Left colon (tissue), 2 donors: ENCODE results near the gene SLC1A6. TPM values are rescaled to one million over a fixed set of nuclear protein-coding genes. Genes with fewer than 3 reads are reported as not detected.
A peak's percentile ranks its signal among the peaks of the same experiment; 100 is the strongest.
"Not testable (repeated sequence)": the region's sequence is repeated elsewhere in the genome, so short reads cannot be mapped to it uniquely, and the experiment has no call there.

ENCODE experiments used
- ATAC-seq: fragments of 200-7000 bp; cut with Tn5 transposase; one replicate; pipeline ENCODE4 v1.9.1; 2020; ENCODE audit warnings: mild to moderate bottlenecking, moderate library complexity
- DNase-seq, 2 donors: peaks; one replicate each; pipeline ENCODE4 v3.0.0-alpha.2; 2020
- intact Hi-C, 2 donors: fragments of 100-400 bp; cut with DNase I in 1 of 2; cut with micrococcal nuclease in 1 of 2; formaldehyde crosslinking; loops; one replicate each; pipeline versions ENCODE4 v1.11.2 to v1.14.0; 2022; cut with DNase I, micrococcal nuclease
- long read RNA-seq: library from polyadenylated mRNA; unstranded; transcript quantifications from one replicate; pipeline ENCODE4 v2.0.0, GENCODE V29; 2021
- total RNA-seq, 2 donors: library from RNA; stranded (reverse); fragmentation: NEBNext Ultra II Directional; extraction: Animal tissue kit (Norgen Biotek cat#: 25700); gene quantifications; one replicate each; pipeline ENCODE4 v1.2.1, GENCODE V29; 2021
- donor health status: DM: no; HTN: no; CAD: no.
- donor health status: DM: yes; HTN: yes; CAD: no.

SLC1A6 gene
- total RNA-seq, result not detected
- long read RNA-seq, partial matches to known transcripts, result 0 of 1 reads
- long read RNA-seq, other reads (novel, unspliced or antisense), result 1 of 1 reads

DNA sequence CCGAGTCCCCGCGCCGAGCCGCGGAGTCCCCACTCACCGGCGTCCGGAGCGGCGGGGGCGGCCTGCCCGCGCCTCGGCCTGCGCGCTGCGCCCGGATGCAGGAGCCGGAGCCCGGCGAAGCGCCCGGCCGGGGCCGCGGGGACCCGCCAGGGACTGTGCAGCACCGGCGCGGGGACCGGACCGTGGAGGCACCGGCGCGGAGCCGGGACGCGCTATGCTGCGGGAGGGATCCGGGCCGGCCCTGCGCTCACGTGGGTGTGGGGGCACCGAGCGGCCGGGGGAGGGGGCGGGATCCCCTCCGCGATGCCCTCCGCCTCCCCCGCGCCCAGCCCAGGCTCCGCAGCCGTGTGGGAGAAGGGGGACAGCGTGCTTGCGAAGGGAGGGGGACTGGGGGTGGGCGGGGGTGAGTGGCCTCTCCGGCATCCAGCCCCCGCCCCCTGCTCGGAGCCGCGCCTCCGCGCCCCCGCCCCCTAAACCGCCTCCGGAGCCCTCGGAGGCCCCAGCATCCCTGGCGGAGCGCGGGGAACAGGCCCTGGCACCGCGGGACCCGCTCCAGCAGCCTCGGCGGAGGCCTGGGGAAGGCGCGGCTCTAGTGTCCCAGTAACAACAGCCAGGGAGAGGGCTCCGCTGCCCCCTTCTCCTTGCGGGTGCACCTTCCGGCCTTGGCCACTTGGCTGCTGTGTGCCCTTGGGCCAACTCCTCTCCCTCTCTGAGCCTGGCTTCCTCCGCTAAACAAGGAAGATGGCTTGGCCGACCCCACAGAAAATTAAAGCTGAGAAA is at the start of gene SLC1A6:
SLC1A6 (minus strand) TSS at position 389 of the 780 bp plus-strand sequence. CDS start 6,954 bp downstream, outside the sequence.
- intact Hi-C loops, result no loop called here
- ATAC-seq (no peak), DNase-seq (no peak)

DNA sequence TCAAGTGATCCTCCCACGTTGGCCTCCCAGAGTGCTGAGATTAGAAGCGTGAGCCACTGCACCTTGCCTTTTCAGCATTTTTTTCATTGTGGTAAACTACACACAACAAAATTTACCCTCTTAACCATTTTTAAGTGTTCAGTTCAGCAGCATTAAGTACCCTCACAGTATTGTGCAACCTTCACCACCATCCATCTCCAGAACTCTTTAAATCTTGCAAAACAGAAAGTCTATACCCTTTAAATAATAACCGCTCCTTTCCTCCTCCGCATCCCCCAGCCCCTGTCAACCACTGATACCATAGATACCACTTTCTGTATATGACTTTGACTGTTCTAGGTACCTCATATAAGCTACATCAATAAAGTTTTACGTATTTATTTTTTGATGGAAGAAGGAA is 48.8 kb upstream of the SLC1A6 start:
- intact Hi-C loops, result no loop called here
- ATAC-seq, result no peak
- no peak for DNase-seq

DNA sequence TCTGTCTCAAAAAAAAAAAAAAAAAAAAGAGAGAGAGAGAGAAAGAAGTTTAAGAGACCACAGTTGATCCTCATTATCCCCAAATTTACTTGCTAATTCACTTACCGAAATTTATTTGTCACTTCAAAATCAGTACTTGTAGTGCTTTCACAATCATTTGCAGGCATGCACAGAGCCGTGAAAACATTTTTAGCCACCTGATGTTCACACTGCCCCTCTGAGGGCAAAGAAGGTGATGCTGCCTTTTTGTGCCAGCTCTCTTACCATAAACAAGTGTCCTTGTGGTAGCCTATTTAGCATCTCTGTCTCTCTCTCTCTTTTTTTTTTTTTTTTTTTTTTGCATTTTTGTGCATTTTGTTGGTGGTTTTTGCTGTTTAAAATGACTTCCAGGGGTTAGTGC is 45.6 kb upstream of the SLC1A6 start:
- no peak for DNase-seq
- intact Hi-C loops, result no loop called here
- ATAC-seq, result no peak

DNA sequence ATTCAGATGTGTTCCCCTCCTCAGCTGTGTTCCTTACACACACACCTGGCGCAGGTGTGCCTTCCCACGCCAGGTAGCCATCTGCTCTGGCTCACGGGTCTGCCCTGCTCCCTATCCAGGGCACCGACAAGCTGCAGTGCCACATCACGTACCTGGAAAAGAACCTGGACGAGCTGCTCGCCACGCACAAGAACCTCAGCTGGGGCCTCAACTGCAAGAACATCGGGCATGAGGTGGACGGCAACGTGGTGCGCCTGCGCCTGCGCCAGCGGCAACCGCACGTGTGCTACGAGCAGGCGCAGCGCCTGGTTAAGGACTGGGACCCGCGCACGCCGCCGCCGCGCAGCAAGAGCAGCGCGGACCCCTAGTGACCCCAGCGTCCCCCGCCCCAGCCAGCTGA is 43.1 kb upstream of the SLC1A6 start:
- intact Hi-C loops, result no loop called here
- ATAC-seq, result no peak
- no peak for DNase-seq

DNA sequence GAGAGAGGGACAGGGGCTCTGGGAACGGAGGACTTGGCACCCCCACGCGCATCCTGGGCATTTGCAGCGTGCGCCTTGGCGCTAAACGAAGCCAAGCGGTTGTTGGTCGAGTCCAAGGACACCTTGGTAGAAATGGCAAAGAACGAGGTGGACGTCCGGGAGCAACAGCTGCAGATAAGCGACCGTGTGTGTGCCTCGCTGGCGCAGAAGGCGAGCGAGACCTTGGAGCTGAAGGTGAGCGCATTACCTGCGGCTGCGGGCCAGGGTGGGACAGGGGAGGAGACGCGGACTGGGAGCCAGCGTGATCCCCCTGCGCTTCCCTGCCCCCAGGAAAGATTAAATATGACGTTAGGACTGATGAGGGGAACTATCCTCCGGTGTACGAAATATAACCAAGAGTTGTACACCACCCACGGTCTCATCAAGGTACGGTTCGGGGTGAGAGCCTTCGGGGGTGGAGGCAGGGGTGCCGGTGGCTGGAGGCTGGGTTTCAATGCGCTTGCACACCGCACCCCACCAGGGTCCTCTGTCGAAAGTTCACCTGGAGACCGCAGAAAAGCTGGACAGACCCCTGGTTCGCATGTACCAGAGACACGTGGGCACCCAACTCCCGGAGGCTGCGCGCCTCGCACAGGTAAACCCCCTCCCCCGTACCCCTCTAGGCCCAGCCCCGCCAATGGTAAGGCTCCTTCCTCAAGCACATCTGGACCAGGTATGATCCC is 41.8 kb upstream of the SLC1A6 start:
- DNase-seq (no peak), ATAC-seq (no peak)
- intact Hi-C loops, result no loop called here

DNA sequence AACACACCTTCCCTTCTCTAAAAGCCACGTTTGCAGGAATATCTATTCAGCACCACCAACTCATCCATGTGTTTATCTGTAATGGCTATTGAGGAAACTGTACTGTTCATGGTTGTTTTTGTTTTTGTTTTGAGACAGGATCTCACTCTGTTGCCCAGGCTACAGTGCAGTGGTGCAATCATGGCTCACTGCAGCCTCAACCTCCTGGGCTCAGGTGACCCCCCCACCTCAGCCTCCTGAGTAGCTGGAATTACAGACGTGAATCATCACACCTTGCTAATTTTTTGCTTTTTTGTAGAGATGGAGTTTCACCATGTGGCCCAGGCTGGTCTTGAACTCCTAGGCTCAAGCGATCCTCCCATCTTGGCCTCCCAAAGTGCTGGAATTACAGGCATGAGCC is 39.2 kb upstream of the SLC1A6 start:
- DNase-seq, ATAC-seq, intact Hi-C loops: not testable (repeated sequence)

DNA sequence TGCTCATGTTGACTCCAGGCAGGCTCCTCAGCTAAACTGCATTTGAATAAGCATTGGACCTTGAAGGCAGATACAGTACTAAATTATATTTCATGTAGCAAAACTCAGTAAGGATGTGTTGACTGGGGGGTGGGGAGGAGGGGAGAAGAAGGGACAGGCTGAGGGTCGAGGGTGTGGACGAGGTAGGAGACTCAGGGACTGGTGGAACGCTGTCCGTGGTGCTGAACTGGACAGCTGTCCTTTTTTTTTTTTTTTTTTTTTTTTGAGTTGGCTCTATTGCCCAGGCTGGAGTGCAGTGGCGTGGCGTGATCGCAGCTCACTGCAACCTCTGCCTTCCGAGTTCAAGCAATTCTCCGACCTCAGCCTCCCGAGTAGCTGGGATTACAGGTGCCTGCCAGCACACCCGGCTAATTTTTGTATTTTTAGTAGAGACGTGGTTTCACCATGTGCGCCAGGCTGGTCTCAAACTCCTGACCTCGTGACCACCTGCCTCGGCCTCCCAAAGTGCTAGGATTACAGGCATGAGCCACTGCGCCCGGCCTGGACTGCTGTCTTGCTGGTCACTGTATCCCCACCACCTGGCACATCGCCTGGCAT is 36.4 kb upstream of the SLC1A6 start:
- intact Hi-C loops, result no loop called here
- no peak for ATAC-seq
- DNase-seq, result peak in 1 of 2 donors; percentile 27

DNA sequence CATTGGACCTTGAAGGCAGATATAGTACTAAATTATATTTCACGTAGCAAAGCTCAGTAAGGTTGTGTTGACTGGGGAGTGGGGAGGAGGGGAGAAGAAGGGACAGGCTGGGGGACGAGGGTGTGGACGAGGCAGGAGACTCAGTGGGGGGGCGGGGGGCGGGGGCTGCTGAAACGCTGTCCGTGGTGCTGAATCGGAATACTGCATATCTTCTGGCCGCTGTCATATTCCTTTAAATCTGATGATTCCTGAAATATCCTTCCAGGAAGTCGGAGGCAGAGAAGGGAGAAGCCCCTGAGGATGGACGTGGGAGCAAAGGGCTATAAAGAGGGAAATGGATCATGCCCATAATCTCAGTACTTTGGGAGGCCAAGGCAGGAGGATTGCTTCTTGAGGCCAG is 34.9 kb upstream of the SLC1A6 start:
- intact Hi-C loops, result no loop called here
- DNase-seq, result no peak
- no peak for ATAC-seq

DNA sequence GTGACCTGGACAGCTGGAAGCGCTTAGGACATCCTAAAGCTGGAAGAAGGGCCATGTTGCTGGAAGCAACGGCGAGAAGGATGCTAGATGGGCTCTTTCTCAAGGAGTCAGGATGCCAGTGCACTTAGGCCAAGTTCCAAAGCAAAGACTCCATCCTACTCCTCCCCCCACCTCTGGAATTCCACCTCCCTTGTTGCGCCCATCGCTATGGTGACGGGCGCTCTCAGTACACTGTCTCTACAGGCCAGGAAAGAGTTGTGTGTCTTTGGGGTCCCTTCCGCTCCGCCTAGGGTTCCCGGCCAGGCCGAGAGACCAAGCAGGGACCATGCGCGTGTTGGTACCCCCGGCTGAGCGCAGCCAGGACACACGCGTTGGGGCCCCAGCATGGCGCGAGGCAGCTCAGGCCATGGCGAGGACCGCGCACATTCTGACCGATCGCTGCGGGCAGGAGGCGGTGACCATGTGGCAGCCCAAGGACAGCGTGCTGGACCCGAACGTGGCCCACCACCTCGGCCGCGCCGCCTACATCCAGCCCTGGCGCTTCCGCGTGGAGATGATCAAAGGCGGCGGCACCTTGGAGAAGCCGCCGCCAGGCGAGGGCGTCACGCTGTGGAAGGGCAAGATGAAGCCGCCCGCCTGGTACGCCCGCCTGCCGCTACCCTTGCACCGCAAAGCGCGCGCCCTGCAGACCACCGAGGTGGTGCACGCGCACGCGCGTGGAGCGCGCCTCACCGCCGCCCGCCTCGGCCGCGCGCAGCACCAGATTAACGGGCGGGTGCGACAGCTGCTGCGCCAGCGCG is 31.0 kb upstream of the SLC1A6 start:
- intact Hi-C loops, result no loop called here
- DNase-seq (no peak), ATAC-seq (no peak)

DNA sequence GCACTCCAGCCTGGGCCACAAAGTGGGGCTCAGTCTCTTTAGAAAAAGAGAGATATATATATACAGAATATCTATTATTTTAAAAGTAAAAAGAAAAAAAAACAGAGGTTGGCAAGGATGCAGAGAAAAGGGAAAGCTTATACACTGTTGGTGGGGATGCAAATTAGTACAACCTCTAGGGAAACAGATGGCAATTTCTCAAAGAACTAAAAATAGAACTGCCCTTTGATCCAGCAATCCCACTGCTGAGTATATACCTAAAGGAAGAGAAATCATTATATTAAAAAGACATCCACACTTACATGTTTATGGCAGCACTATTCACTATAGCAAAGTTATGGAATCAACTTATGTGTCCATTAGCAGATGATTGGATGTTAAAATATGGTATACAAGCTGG is 28.6 kb upstream of the SLC1A6 start:
- intact Hi-C loops, result no loop called here
- no peak for ATAC-seq

DNA sequence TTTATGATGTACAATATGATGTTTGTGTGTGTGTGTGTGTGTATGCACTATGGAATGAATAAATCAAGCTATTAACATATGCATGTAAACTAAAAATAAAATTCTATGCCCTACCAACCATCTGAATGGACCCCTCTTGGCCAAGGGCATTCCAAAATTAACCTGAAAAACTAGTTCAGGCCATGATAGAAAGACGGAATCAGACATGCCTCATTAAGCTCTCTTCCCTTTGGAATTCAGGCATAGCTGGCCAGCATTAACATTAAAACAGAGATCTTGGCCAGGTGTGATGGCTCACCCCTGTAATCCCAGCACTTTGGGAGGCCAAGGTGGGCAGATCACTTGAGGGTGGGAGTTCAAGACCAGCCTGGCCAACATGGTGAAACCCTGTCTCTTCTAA is 18.3 kb upstream of the SLC1A6 start:
- intact Hi-C loops, result no loop called here
- ATAC-seq (no peak), DNase-seq (no peak)

More for the DNA sequence above, 28.6 kb upstream of the SLC1A6 start:
- DNase-seq, result no peak

DNA sequence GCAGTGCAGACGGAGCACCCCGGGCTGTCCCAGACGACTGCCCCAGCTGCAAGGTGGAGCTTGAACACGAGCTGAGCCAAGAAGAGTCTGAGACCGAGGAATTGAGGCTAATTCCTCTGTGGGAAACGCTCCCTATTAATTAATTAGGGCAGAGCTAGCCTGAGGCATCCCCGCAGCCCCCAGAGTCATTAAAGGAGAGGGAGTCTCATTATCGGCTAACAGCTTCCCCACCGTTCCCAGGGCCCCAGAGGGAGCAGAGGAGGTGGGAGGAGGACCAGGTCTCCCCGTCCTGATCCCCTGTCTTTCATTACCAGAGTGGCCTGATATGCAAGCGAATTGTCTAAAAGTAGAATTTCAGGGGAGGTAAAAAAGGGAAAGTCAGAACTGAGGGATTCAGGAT is 13.1 kb upstream of the SLC1A6 start:
- DNase-seq, result no peak
- ATAC-seq, result no peak
- intact Hi-C loops, result no loop called here

DNA sequence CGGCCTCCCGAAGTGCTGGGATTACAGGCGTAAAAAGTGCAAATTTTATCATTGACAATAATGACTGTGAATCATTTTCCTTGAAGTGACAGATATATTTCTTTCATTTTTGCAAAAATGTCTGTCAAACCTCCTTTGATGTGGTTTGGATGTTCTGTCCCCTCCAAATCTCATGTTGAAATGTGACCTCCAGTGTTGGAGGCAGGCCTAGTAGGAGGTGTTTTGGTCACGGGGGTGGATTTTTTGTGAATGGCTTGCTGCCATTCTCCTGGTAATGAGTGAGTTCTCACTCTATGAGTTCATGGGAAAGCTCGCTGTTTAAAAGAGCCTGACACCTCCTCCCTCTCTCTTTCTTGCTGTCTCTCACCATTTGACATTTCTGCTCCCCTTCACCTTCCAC is 5.5 kb upstream of the SLC1A6 start:
- DNase-seq, result no peak
- intact Hi-C loops, result no loop called here
- ATAC-seq, result no peak

DNA sequence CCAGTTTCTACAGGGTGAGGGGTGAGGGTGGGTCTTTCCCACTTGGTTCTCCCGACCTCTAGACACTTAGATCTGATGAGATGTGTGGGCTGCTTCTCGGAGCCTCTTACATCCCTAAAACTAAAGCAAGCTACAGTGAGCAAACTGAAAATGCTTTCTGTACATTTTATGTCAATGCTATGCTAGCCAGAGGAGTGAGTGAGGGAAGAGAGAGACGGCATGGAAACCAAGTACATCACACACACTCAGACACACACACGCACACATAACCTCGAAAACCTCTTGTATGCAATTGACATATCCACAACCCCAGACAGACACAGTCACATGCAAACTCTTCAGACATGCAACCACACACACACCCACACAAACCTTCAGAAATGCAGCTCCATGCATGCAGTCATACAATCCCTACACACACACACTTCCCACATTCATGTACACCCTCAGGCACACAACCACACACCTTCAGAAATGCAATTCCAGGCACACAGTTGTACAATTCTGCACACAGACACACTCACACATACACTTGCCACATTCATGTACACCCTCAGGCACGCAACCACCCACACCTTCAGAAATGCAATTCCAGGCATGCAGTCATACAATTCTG is 1.4 kb downstream of the SLC1A6 start:
- ATAC-seq (no peak), DNase-seq (no peak)
- intact Hi-C loops, result no loop called here

DNA sequence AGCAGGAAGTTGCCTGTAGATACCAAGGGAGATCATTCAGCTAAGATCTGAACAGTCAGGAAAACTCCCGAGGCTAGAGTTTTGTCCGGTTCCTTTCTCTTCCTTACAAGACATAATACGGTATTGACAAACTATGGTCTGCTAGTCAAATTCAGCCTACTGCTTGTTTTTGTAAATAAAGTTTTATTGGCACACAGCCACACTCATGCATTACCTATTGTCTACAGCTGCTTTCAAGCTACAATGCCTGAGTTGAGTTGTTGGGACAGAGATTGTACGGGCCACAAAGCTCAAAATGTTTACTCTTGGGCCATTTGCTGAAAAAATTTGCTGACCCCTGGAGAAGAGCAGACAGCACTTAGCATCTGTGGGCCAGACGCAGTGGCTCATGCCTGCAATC is 2.5 kb downstream of the SLC1A6 start:
- ATAC-seq (no peak), DNase-seq (no peak)
- intact Hi-C loops, result no loop called here

DNA sequence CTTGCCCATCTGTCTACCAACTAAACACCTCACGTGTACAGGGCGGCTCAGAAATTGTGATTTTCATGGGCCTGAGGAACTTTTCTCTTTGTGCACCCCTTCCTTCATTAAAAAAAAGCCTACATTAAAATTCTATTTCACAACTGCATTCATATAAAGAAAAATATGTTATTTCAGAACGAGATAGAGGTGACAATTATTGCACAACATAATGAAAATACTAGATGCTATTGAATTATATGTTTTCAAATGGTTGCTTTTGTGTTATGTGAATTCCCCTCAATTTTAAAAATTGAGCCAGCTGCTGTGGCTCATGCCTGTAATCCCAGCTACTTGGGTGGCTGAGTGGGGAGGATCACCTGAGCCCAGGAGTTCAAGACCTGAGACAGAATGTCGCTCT is 5.2 kb downstream of the SLC1A6 start:
- no peak for DNase-seq
- ATAC-seq, result no peak
- intact Hi-C loops, result no loop called here

DNA sequence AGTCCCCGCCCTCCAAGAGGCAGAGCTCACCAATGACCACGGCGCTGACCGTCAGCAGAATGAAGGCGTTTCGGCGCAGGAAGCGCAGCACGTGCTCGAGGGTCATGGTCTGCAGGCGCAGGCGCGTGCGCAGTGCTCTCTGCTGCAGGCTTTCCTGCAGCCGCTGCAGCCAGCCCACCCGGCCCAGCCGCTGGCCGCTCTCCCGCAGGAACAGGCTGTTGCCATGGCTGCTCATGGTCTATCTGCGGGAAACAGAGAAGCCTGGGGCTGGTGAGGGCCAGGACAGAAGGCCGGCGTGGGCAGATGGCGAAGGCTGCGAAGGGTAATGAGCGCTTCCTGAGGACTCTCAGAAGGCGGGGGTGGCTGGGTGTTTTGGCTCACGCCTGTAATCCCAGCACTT is 7.0 kb downstream of the SLC1A6 start:
- DNase-seq, result no peak
- intact Hi-C loops, result no loop called here
- no peak for ATAC-seq

DNA sequence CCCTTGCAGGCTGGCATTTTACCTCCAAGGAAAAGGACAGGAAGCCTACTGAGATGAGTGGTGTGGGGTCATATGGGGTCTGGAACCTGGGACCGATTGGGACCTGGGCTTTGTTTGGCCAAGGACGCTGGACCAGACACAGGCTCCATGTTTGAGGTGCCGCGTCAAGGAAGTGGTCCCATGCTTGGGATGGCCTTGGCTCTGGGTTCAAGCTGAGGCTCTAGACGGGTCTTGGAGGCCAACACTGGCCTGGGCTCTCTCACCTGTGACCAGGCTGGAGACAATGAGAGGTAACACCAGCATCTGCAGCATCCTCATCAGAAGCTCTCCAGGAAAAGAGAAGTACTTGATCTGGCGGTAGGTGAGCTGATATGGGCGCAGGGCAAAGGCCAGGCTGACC is 8.2 kb downstream of the SLC1A6 start:
- DNase-seq (no peak), ATAC-seq (no peak)
- intact Hi-C loops, result no loop called here

DNA sequence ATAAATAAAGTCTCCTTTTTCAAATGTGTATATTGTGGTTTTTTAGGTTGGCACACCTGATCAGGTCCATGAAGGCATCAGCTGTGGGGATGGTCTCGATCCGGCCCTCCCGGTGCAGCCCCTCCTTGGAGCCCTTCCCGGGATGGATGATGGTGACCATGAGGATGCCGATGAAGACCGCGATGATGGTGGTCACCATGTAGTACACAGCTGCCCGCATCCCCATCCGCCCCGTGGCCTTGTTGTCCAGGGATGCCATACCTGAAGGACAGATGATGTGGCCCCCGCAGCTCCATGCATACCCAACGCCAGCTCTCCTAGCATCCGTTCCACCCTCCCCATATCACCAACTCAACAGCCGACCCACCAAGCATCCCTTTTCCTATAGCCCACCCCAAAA is 11.4 kb downstream of the SLC1A6 start:
- DNase-seq (no peak), ATAC-seq (no peak)
- intact Hi-C loops, result no loop called here
